Muscle layer of colon (tissue), 2 donors: ENCODE results near the gene BASP1.
"Not testable (repeated sequence)": the region's sequence is repeated elsewhere in the genome, so short reads cannot be mapped to it uniquely, and the experiment has no call there.

Experiments used
- H3K27ac ChIP-seq: one replicate; pipeline ENCODE4 v1.7.0; 2013; ENCODE audit warnings: low read depth, mild to moderate bottlenecking, low read length, moderate library complexity
- H3K27me3 ChIP-seq, 2 donors: one replicate each; pipeline ENCODE4 v1.7.0; 2013; ENCODE audit warnings: low read length in 2 of 2, mild to moderate bottlenecking in 2 of 2; ENCODE audit not compliant: insufficient read depth in 2 of 2, control insufficient read depth in 1 of 2
- H3K36me3 ChIP-seq: one replicate; pipeline ENCODE4 v1.7.0; 2013; ENCODE audit warnings: mild to moderate bottlenecking, low read length; ENCODE audit not compliant: insufficient read depth
- H3K4me1 ChIP-seq: one replicate; pipeline ENCODE4 v1.7.0; 2013; ENCODE audit warnings: mild to moderate bottlenecking, low read length; ENCODE audit not compliant: insufficient read depth
- H3K4me3 ChIP-seq, 2 donors: one replicate each; pipeline ENCODE4 v1.7.0; 2013; ENCODE audit warnings: low read length in 2 of 2, low read depth in 1 of 2, mild to moderate bottlenecking in 1 of 2, moderate library complexity in 1 of 2
- H3K9ac ChIP-seq: one replicate; pipeline ENCODE4 v1.7.0; 2013; ENCODE audit warnings: low read length
- H3K9me3 ChIP-seq: one replicate; pipeline ENCODE4 v1.7.0; 2013; ENCODE audit warnings: mild to moderate bottlenecking, low read length
- donor health status: abdominal sarcoma.
- donor health status: Adenocarcinoma of cecum.

Gene BASP1

GRCh38 chr5:17302604-17303003 is 85.2 kb downstream of the BASP1 start:
- no peak overlapping the region for H3K4me3 ChIP-seq
- H3K27me3 ChIP-seq, result no peaks in the 10 kb centered on the region
- no peaks in the 10 kb centered on the region for H3K4me1 ChIP-seq
- H3K36me3 ChIP-seq, result no peaks in the 10 kb centered on the region
- H3K9ac ChIP-seq, result no peak overlapping the region
- no peak overlapping the region for H3K27ac ChIP-seq
- H3K9me3 ChIP-seq, result no peaks in the 10 kb centered on the region

GRCh38 chr5:17304282-17304681 is 86.9 kb downstream of the BASP1 start:
- no peak overlapping the region for H3K27ac ChIP-seq
- no peaks in the 10 kb centered on the region for H3K27me3 ChIP-seq
- H3K4me1 ChIP-seq, result no peaks in the 10 kb centered on the region
- no peaks in the 10 kb centered on the region for H3K36me3 ChIP-seq
- no peaks in the 10 kb centered on the region for H3K9me3 ChIP-seq
- H3K9ac ChIP-seq, result no peak overlapping the region
- no peak overlapping the region for H3K4me3 ChIP-seq

GRCh38 chr5:17305017-17305416 is 87.6 kb downstream of the BASP1 start:
- H3K9ac ChIP-seq, result no peak overlapping the region
- no peaks in the 10 kb centered on the region for H3K27me3 ChIP-seq

GRCh38 chr5:17305964-17306725 is 88.7 kb downstream of the BASP1 start:
- no peak overlapping the region for H3K9ac ChIP-seq
- no peak overlapping the region for H3K27ac ChIP-seq
- no peak overlapping the region for H3K4me3 ChIP-seq
- no peaks in the 10 kb centered on the region for H3K4me1 ChIP-seq
- H3K36me3 ChIP-seq, result no peaks in the 10 kb centered on the region
- H3K27me3 ChIP-seq, result no peaks in the 10 kb centered on the region
- H3K9me3 ChIP-seq, result no peaks in the 10 kb centered on the region

More at GRCh38 chr5:17305017-17305416, 87.6 kb downstream of the BASP1 start:
- H3K4me1 ChIP-seq, result no peaks in the 10 kb centered on the region
- H3K27ac ChIP-seq, result no peak overlapping the region
- H3K36me3 ChIP-seq, result no peaks in the 10 kb centered on the region
- no peaks in the 10 kb centered on the region for H3K9me3 ChIP-seq
- H3K4me3 ChIP-seq, result no peak overlapping the region

- Histone ChIP-seq H3K4me1 (no peaks in the 10 kb centered on the region), H3K27me3 (no peaks in the 10 kb centered on the region), H3K9ac (no peak overlapping the region), H3K27ac (no peak overlapping the region), H3K9me3 (no peaks in the 10 kb centered on the region), H3K36me3 (no peaks in the 10 kb centered on the region), H3K4me3 (no peak overlapping the region)
Observed at GRCh38 chr5:17306726-17307091, 89.3 kb downstream of the BASP1 start.

- H3K9ac ChIP-seq, H3K4me3 ChIP-seq, H3K27me3 ChIP-seq, H3K4me1 ChIP-seq, H3K27ac ChIP-seq, H3K9me3 ChIP-seq, H3K36me3 ChIP-seq: not testable (repeated sequence)
Observed at GRCh38 chr5:17307440-17307839, 90.0 kb downstream of the BASP1 start.

GRCh38 chr5:17308326-17309065 is 91.1 kb downstream of the BASP1 start:
- no peaks in the 10 kb centered on the region for H3K36me3 ChIP-seq
- H3K4me1 ChIP-seq, result no peaks in the 10 kb centered on the region
- H3K9me3 ChIP-seq, result no peaks in the 10 kb centered on the region
- no peaks in the 10 kb centered on the region for H3K27me3 ChIP-seq
- no peak overlapping the region for H3K4me3 ChIP-seq
- H3K27ac ChIP-seq, result no peak overlapping the region
- no peak overlapping the region for H3K9ac ChIP-seq

- no peak overlapping the region for H3K4me3 ChIP-seq
- no peak overlapping the region for H3K27ac ChIP-seq
- no peaks in the 10 kb centered on the region for H3K27me3 ChIP-seq
- no peaks in the 10 kb centered on the region for H3K36me3 ChIP-seq
- H3K4me1 ChIP-seq, result no peaks in the 10 kb centered on the region
- no peak overlapping the region for H3K9ac ChIP-seq
- H3K9me3 ChIP-seq, result no peaks in the 10 kb centered on the region
Observed at GRCh38 chr5:17309462-17309861, 92.0 kb downstream of the BASP1 start.

- H3K4me3 ChIP-seq, H3K27me3 ChIP-seq, H3K4me1 ChIP-seq, H3K9ac ChIP-seq, H3K27ac ChIP-seq, H3K36me3 ChIP-seq, H3K9me3 ChIP-seq: not testable (repeated sequence)
Observed at GRCh38 chr5:17310502-17310901, 93.1 kb downstream of the BASP1 start.

GRCh38 chr5:17311811-17312210 is 94.4 kb downstream of the BASP1 start:
- not testable (repeated sequence) for H3K27ac ChIP-seq, H3K4me1 ChIP-seq, H3K9me3 ChIP-seq, H3K36me3 ChIP-seq, H3K27me3 ChIP-seq, H3K9ac ChIP-seq, H3K4me3 ChIP-seq

- no peak overlapping the region for H3K9ac ChIP-seq
- no peaks in the 10 kb centered on the region for H3K27me3 ChIP-seq
- no peaks in the 10 kb centered on the region for H3K36me3 ChIP-seq
- H3K4me3 ChIP-seq, result no peak overlapping the region
- no peak overlapping the region for H3K27ac ChIP-seq
- no peaks in the 10 kb centered on the region for H3K4me1 ChIP-seq
- no peaks in the 10 kb centered on the region for H3K9me3 ChIP-seq
Observed at GRCh38 chr5:17312358-17312757, 94.9 kb downstream of the BASP1 start.
